Stomach smooth muscle (tissue), 2 donors: ENCODE data around the gene ZMYND10.

Experiments used
- H3K27ac ChIP-seq: one replicate; pipeline ENCODE4 v1.7.0; 2013; ENCODE audit warnings: mild to moderate bottlenecking, low read length, inconsistent platforms
- H3K27me3 ChIP-seq, 2 donors: one replicate each; pipeline ENCODE4 v1.7.0; 2013; ENCODE audit warnings: low read length in 2 of 2; ENCODE audit not compliant: insufficient read depth in 2 of 2, control insufficient read depth in 1 of 2
- H3K36me3 ChIP-seq, 2 donors: one replicate each; pipeline ENCODE4 v1.7.0; 2013; ENCODE audit warnings: low read length in 2 of 2; ENCODE audit not compliant: control insufficient read depth in 2 of 2, insufficient read depth in 2 of 2
- H3K4me1 ChIP-seq: one replicate; pipeline ENCODE4 v1.7.0; 2013; ENCODE audit warnings: low read length; ENCODE audit not compliant: control insufficient read depth, insufficient read depth
- H3K4me3 ChIP-seq, 2 donors: one replicate each; pipeline ENCODE4 v1.7.0; 2013; ENCODE audit warnings: low read length in 2 of 2
- H3K9ac ChIP-seq, 2 donors: one replicate each; pipeline ENCODE4 v1.7.0; 2013; ENCODE audit warnings: low read length in 2 of 2, mild to moderate bottlenecking in 1 of 2
- H3K9me3 ChIP-seq, 2 donors: one replicate each; pipeline ENCODE4 v1.7.0; 2013; ENCODE audit warnings: low read length in 2 of 2; ENCODE audit not compliant: control insufficient read depth in 2 of 2
- donor health status: healthy.
- donor health status: Pancreatic carcinoma.

ZMYND10 gene

GRCh38 chr3:50294492-50295403 lies 50.8 kb downstream of the ZMYND10 start:
- H3K4me3 ChIP-seq = no peak overlapping the region
- H3K9me3 ChIP-seq = no peaks in the 10 kb centered on the region
- no peak overlapping the region for H3K27ac ChIP-seq
- peaks cover 38% of the 10 kb centered on the region for H3K4me1 ChIP-seq
- H3K9ac ChIP-seq = no peak overlapping the region
- H3K36me3 ChIP-seq = peaks cover 5 to 7% of the 10 kb centered on the region in 2 donors
- H3K27me3 ChIP-seq = no peaks in the 10 kb centered on the region

- no peaks in the 10 kb centered on the region for H3K27me3 ChIP-seq
- peaks cover 34% of the 10 kb centered on the region for H3K4me1 ChIP-seq
- no peak overlapping the region for H3K9ac ChIP-seq
- H3K9me3 ChIP-seq = no peaks in the 10 kb centered on the region
- H3K27ac ChIP-seq = no peak overlapping the region
- no peak overlapping the region for H3K4me3 ChIP-seq
- H3K36me3 ChIP-seq = peaks cover 11 to 13% of the 10 kb centered on the region in 2 donors
These were observed 51.4 kb downstream of the ZMYND10 start for GRCh38 chr3:50294089-50294488.

GRCh38 chr3:50293079-50293801 lies 52.3 kb downstream of the ZMYND10 start:
- Histone ChIP-seq H3K4me3 (peak overlapping the region; percentile 50 to 92), H3K9ac (peak overlapping the region; percentile 77 to 92)

DNA sequence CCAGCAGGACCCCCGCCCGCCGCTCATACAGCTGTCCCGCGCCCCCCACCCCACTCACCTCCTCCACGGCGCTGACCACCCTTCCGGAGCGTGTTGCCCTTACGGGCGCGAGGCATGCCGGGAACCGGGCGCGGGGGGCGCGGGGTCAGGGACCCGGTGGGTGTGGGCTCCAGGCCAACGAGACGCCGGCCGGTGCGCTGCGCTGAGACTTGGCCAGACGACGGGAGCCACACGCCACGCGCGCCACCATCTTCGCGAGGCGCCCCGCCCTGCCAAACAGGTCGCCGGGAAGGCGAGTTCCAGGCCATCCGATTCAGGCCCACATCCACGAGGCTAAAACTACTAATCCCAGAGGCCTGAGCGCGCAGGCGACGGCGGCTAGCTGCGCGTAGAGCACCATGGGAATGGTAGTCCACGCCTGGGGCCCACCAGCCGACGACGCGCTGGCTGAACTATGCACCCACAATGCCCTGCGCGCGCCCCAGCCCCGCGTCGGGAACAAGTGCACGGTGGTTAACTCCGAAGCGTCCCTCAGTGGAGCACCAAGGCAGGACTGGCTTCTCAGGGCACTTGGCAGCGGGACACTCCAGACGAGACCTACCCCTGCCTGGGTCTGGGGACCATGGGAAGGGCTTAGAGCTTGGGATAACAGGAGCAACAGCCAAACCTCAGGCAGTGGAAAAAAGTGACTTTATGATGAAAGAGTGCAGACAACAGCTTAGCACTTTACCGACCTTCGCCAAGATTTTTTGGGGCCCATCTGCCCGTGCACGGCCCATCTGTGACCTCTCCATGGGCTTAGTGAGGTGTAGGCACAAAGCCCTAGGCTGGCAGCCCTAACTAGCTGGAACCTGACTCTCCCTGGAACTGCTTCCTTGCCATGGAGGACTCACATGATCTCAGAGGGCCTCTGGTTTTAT lies 53.1 kb downstream of the ZMYND10 start, which contains the start of gene IFRD2:
IFRD2 (minus strand) TSS at position 271 of the 920 bp plus-strand sequence; CDS start at position 116, 155 bp downstream.
- Histone ChIP-seq H3K4me1 (peaks cover 23% of the 10 kb centered on the region), H3K9me3 (no peaks in the 10 kb centered on the region), H3K27me3 (no peaks in the 10 kb centered on the region), H3K27ac (peak within 1 kb of the TSS; percentile 90), H3K4me3 (peak within 1 kb of the TSS; percentile 92 to 98), H3K9ac (peak within 1 kb of the TSS; percentile 86 to 92), H3K36me3 (peaks cover 26 to 28% of the 10 kb centered on the region in 2 donors)

More at GRCh38 chr3:50293079-50293801, 52.3 kb downstream of the ZMYND10 start:
- no peaks in the 10 kb centered on the region for H3K27me3 ChIP-seq
- H3K4me1 ChIP-seq = peaks cover 26% of the 10 kb centered on the region
- H3K27ac ChIP-seq = peak overlapping the region; percentile 90
- H3K36me3 ChIP-seq = peaks cover 20 to 22% of the 10 kb centered on the region in 2 donors
- no peaks in the 10 kb centered on the region for H3K9me3 ChIP-seq
